Stimulated activated CD8-positive, alpha-beta memory T cell treated with anti-CD3 and anti-CD28 coated beads, Interleukin-2, amount 100 ng/mL, for 48 hours (primary cell): ENCODE results near the gene STAC2.

Experiments
- DNase-seq, 2 donors: peaks; one replicate each; pipeline ENCODE4 v3.0.0-alpha.2; 2020; ENCODE audit warnings: low read depth in 2 of 2

The STAC2 gene

DNA sequence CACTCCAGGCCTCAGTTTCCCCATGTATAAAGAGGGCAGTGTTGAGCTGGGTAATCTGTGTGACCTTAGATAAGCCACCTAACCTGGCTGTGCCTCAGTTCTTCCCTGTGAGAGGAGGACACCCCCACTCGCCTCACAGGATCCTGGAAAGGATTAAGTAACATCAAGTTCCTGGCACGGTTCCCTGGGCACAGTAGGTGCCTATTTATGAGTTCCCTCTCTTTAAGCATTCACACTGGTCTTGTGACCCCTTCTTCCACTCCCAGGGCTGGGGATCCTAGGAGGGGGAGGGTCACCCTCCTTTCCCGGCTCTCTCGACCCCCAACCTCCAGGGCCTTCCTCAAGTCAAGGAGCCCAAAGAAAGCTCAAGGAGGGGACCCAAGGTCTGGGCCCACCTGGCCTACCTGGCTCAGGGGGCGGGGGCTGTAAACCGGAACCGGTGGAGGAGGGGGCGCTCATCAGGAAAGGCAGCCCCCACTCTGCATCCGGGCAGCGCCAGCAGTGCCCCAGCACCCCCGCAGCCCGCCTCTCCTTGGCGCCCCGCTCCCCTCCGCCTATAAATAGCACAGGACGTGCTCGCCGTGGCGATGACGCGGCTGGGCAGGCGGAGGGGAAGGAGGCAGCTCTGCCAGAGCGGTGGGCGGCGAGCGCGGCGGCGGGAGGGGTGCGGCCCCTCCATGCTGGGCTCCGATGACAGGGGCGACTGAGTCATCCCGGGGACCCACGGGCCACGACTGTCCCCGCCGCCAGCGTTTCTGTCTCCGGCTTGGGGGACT lies 16.2 kb downstream of the STAC2 start:
- DNase-seq: peak; percentile 59 to 64

DNA sequence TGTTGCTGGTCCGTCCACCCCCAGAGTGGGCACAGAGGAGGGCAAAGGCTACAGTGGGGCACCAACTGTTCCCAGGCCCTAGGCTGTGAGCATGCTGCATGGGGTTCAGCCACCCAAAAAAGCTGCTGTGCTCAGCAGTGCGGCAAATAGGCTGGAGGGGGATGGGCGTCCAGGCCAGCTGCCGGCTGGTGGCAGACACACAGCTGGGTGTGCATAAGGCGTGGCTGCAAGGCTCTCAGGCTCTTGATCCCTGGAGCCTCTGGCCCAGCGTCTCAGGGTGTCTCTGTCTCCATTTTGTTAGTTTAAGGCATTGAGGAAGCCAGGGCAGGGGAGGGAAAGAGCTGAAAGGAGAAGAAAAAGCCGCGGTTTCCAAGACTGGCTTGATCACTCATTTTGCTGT lies 16.9 kb downstream of the STAC2 start:
- DNase-seq: no peak

DNA sequence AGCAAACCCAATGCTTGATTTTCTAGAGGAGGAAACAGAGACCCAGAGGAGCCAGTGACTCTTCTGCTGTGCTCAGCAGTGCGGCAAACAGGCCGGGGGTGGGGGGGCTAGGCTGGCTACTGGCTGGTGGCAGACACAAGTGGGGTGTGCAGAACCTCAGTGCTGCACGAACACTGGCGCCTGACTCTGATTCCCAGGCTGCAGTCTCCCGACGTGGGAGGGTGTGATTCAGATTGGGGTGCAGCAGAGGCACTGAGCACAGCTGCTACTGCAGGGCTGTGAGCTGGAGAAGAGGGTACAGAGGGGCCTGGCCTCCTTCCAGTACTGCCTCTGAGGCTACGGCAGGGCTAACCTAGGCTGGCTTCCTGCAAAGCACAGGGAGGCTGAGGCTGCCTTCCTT lies 17.6 kb downstream of the STAC2 start:
- no peak for DNase-seq

DNA sequence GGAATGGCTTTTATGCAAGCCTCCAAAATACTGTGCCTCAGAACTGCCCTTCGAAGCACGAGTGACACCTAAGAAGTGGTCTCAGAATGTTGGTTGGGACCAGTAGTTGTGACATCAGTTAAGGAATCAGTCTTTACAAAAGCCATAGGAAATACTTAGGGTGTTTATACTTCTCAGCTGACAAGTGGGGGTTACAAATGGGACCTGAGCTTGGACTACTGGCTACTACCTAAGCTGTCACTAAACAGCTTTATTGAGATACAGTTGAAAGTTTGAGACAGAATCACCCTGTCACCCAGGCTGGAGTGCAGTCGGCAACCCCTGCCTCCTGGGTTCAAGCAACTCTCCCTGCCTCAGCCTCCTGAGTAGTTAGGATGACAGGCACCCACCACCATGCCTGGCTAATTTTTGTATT lies 20.6 kb downstream of the STAC2 start:
- no peak for DNase-seq

DNA sequence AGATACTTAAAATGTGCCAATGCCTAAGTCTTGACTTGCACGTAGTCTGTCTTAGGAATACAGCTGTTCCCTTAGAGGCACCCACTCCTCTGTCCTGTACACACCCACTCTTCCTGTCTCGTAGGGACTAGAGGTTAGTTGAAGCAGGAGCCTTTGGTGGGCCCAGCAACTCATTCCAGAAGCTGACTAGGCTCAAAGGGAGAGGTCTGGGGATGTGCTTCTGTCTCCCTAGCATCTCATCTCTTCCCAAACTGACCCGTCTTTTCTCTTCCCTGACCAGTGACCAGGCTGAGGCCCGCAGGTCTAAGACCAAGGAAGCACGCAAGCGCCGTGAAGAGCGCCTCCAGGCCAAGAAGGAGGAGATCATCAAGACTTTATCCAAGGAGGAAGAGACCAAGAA lies 21.5 kb downstream of the STAC2 start:
- DNase-seq: no peak

GRCh38 chr17:39200957-39201510 lies 24.7 kb downstream of the STAC2 start:
- no peak for DNase-seq

GRCh38 chr17:39200070-39200879 lies 25.5 kb downstream of the STAC2 start, which contains the start of gene RPL19:
TSS of gene RPL19 (plus strand) at chr17:39200283. CDS start at chr17:39200345, 62 bp downstream.
- peak; percentile 63 to 68 for DNase-seq

DNA sequence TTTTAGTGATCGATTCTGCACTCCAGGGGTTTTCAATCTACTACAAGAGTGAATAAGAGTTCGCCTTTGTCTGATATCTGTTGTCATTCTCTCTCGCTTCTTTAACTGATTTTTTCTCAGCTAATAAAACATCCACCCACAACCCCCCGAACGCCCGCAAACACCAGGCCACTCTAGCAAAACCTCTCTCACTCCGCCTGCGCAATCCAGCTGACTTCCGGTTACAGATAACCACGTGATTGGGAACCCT lies 26.0 kb downstream of the STAC2 start:
- DNase-seq: peak; percentile 77 to 84

- DNase-seq: no peak
Measured at GRCh38 chr17:39198186-39198566, 27.6 kb downstream of the STAC2 start.

DNA sequence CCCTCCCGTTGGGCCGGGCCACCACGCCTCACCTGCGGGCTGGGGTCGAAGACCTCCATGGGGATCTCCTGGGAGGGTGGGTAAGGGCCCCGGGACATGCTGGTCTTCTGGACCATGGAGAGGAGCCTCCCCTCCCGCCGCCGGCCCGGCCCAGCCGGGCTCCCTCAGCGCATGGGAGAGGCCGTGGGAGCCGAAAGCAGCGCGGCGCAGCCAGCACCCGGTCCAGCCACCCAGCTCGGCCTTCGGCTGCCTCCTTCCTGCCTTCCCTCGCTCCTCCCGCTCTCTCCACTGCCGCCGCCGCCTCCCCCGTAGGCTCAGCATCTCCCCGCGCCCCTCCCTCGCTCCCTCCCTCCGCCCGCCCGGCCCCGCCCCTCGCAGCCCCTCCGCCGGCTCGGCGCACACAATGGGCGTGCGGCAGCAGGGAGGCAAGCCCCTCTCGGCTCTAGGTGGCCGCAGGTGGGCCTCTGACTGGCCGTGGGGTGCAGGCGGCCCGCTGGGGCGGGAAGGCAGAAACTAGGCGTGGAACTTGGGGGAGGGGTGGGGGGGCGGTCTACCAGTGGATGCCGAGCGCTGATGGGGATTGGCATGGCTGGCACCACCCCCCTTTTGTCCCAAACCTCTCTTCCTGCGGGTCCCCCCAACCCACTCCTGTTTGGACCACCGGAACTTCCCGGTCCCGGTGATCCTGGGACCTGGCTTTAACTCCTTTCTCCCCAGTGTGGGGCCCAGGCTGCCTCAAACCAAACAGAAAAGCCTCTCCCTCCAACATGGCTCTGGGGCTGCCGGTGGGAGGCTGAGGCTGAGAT lies 28.2 kb downstream of the STAC2 start, which contains the start of gene CACNB1:
TSS of gene CACNB1 (minus strand) at position 290 of the 806 bp plus-strand sequence. CDS start at position 116, 174 bp downstream.
- peak; percentile 71 to 73 for DNase-seq

DNA sequence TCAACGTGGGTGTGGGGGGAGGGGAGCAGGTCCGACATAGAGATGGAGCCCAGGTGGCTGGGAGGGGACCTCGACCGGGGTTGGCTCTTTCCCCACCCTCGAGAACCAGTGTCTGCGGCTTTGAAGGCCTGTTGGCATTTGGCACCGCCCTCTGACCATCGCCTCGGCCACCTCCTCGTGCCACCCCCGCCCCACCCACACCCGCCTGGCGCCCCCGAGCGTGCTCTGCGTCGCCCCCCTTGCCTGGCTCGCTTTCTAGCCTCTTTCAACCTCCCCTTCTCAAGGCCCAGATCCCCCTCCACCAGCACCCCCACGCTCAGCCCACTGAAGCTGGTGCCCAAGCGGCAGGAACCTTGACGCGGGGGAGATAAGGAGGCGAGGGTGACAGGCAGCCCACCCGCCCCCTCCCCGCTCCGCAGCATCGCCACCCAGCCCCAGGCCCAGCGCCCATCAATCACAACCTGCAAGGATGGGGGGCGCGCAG lies 28.9 kb downstream of the STAC2 start:
- no peak for DNase-seq

DNA sequence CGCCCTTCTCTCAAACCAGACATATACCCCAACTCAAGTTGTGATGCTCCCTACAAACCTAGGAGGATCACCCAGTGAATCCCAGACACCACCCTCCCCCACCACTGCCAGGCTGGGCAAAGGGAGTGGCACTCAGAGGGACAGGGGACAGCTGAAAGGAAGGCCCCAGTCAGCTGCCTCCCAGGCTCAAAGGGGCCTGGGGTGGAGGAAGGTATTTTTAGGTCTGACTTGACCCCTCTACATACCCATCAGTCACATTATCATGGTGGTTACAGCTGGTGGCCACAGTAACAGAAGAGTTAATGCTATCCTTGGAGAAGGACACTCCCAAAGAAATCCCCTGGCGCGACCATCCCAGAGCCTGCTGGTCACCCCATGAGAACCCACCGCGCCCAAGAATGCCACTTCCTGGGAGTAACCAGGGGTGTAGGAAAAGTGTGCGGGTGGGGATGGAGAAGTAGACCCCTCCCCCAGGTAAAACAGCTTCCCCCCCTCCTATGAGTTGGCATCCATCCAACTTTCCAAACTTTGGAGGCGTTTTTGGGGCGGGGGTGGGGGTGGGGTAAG lies 29.4 kb downstream of the STAC2 start:
- DNase-seq: no peak

GRCh38 chr17:39195568-39196160 lies 30.1 kb downstream of the STAC2 start:
- DNase-seq: no peak

GRCh38 chr17:39194985-39195524 lies 30.7 kb downstream of the STAC2 start:
- DNase-seq: no peak

GRCh38 chr17:39194089-39194984 lies 31.4 kb downstream of the STAC2 start:
- no peak for DNase-seq

- no peak for DNase-seq
Measured at GRCh38 chr17:39193346-39193745, 32.4 kb downstream of the STAC2 start.

DNA sequence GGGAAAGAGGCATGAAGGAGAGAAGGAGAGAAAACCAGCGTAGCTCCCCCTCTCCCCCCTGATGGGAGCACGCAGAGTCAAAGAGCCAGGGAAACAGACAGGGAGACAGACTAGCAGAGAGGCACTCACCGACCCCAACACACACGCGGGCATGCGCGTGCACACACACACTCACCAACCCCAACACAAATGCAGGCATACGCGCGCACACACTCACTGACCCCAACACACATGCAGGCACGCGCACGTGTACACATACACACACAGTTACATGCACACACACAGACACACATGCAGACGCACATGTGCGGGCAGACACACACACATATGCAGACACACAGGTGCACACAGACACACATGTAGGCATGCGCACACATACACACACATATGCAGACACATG lies 32.8 kb downstream of the STAC2 start:
- no peak for DNase-seq

- no peak for DNase-seq
Measured at GRCh38 chr17:39191750-39192510, 33.8 kb downstream of the STAC2 start.
